OCI-LY7 (cell line): ENCODE data around the gene OSBPL3. TPM values are rescaled to one million over a fixed set of nuclear protein-coding genes. Genes with fewer than 3 reads are reported as not detected.

ENCODE experiments used
- BruUV-seq: library from RNA; stranded (reverse); fragments of 400-500 nt; replicated peaks from 2 replicates; lab custom pipeline; 2021; lab: Mats Ljungman, UMichigan
- CTCF ChIA-PET: fragments of 300-600 bp; sonication (Branson Sonifier 250); formaldehyde crosslinking; loops from one replicate; lab custom pipeline; 2022; ENCODE audit warnings: antibody characterized with exemption; ENCODE audit not compliant: unreplicated experiment; lab: Charles Lee
- POLR2A ChIA-PET: fragments of 300-600 bp; sonication (Branson Sonifier 250); formaldehyde crosslinking; loops from one replicate; lab custom pipeline; 2022; ENCODE audit warnings: antibody characterized with exemption; lab: Charles Lee
- DNase-seq: peaks from one replicate; pipeline ENCODE4 v3.0.0-alpha.2; 2015; ENCODE audit warnings: low spot score
- H2AFZ ChIP-seq: fragments of 200-600 bp; sonication (generic), shearing (Covaris generic); 2 replicates; pipeline ENCODE4 v1.6.1; 2014; ENCODE audit warnings: mild to moderate bottlenecking, antibody characterized with exemption, low read length, moderate library complexity
- H3K27ac ChIP-seq: fragments of 200-600 bp; sonication (generic); 2 replicates; pipeline ENCODE4 v1.5.1; 2014; ENCODE audit warnings: mixed run types, low read depth, mild to moderate bottlenecking, moderate library complexity, low read length, inconsistent platforms; ENCODE audit not compliant: poor library complexity, severe bottlenecking
- H3K36me3 ChIP-seq: fragments of 200-600 bp; sonication (generic); 2 replicates; pipeline ENCODE4 v1.6.1; 2014; ENCODE audit warnings: mild to moderate bottlenecking, antibody characterized with exemption, low read length, moderate library complexity, mixed read lengths; ENCODE audit not compliant: insufficient read depth
- H3K4me1 ChIP-seq: fragments of 200-600 bp; sonication (generic); 2 replicates; pipeline ENCODE4 v1.5.1; 2014; ENCODE audit warnings: mild to moderate bottlenecking, low read length; ENCODE audit not compliant: insufficient read depth, poor library complexity, severe bottlenecking
- H3K4me2 ChIP-seq: fragments of 200-600 bp; sonication (generic); 2 replicates; pipeline ENCODE4 v1.6.1; 2014; ENCODE audit warnings: mild to moderate bottlenecking, low read length
- H3K4me3 ChIP-seq: fragments of 200-600 bp; sonication (generic); 2 replicates; pipeline ENCODE4 v1.5.1; 2014; ENCODE audit warnings: mild to moderate bottlenecking, low read depth, low read length; ENCODE audit not compliant: poor library complexity, severe bottlenecking
- H3K79me2 ChIP-seq: fragments of 200-600 bp; sonication (generic); 2 replicates; pipeline ENCODE4 v1.6.1; 2016; ENCODE audit warnings: low read depth, mild to moderate bottlenecking, low read length, moderate library complexity, mixed read lengths; ENCODE audit not compliant: insufficient read depth
- H3K9me2 ChIP-seq: fragments of 200-600 bp; sonication (generic); 2 replicates; pipeline ENCODE4 v1.6.1; 2016; ENCODE audit warnings: mild to moderate bottlenecking, low read length, mixed read lengths; ENCODE audit not compliant: insufficient read depth
- H3K9me3 ChIP-seq: fragments of 200-600 bp; sonication (generic); 2 replicates; pipeline ENCODE4 v1.6.1; 2014; ENCODE audit warnings: mild to moderate bottlenecking, mixed run types, low read length, mixed read lengths
- H4K20me1 ChIP-seq: fragments of 200-600 bp; sonication (generic); 2 replicates; pipeline ENCODE4 v1.6.1; 2014; ENCODE audit warnings: mild to moderate bottlenecking, antibody characterized with exemption, low read length, moderate library complexity, mixed read lengths; ENCODE audit not compliant: insufficient read depth
- EZH2phosphoT487 ChIP-seq: fragments of 200-600 bp; sonication (generic); IDR thresholded peaks from 2 replicates; pipeline ENCODE4 v1.6.1; 2018; ENCODE audit warnings: low read depth, borderline replicate concordance, mild to moderate bottlenecking, mixed run types, antibody characterized with exemption, low read length, moderate library complexity, mixed read lengths
- intact Hi-C: fragments of 100-400 bp; cut with micrococcal nuclease; formaldehyde crosslinking; loops from one replicate; pipeline ENCODE4 v1.10.0; 2022; ENCODE audit not compliant: unreplicated experiment
- total RNA-seq, 2 experiments: library from RNA; depleted of rRNA in 1 of 2; stranded (reverse); fragments of >200 nt in 1 of 2; shearing (Covaris generic) in 1 of 2; gene quantifications; 2 replicates each; pipeline ENCODE4 v1.2.3, GENCODE V29; 2014 to 2022
- TF ChIP-seq, protein P1 (sequence below): fragments of 200-600 bp; sonication (generic); conservative IDR thresholded peaks from 2 replicates; pipeline ENCODE4 v1.5.1; 2014; ENCODE audit warnings: mild to moderate bottlenecking, antibody characterized with exemption, low read length, moderate library complexity, mixed read lengths

OSBPL3 gene
- total RNA-seq, 2 experiments from 2014 or later, result 28.7 to 79.9 TPM

DNA sequence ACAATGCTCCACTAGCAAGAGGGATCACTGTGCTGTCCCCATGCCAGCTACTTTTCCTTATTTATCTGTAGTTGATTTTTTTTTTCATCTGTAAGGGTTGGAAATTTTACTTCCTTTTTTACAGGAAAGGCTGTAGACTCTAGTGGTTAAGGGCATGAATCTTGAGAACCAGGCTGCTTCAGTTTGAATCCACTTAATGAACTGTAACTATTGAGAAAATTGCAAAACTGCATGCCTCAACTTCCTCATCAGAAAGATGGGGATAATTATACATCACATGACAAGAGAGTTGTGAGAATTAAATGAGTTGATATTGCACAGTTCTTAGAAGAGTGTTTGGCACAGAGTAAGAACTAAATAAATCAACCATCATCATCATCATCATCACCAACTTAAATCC, 116.4 kb downstream of the OSBPL3 start:
- Histone ChIP-seq H3K4me3 (no peak overlapping the region), H4K20me1 (no peaks in the 10 kb centered on the region), H2AFZ (no peak overlapping the region), H3K36me3 (peaks cover 95% of the 10 kb centered on the region), H3K9me2 (no peaks in the 10 kb centered on the region), H3K9me3 (no peaks in the 10 kb centered on the region), H3K4me2 (no peak overlapping the region), H3K79me2 (no peaks in the 10 kb centered on the region), H3K27ac (no peak overlapping the region), H3K4me1 (peaks cover 10% of the 10 kb centered on the region)
- intact Hi-C loops, result no loop called here
- POLR2A ChIA-PET, result interaction anchor here (0.7 kb wide), 1 partner anchor 16 kb away, joined by 3 read pairs; no protein-coding TSS in a partner anchor
- TF ChIP-seq EZH2phosphoT487, result no peak
- TF ChIP-seq, protein P1, sequence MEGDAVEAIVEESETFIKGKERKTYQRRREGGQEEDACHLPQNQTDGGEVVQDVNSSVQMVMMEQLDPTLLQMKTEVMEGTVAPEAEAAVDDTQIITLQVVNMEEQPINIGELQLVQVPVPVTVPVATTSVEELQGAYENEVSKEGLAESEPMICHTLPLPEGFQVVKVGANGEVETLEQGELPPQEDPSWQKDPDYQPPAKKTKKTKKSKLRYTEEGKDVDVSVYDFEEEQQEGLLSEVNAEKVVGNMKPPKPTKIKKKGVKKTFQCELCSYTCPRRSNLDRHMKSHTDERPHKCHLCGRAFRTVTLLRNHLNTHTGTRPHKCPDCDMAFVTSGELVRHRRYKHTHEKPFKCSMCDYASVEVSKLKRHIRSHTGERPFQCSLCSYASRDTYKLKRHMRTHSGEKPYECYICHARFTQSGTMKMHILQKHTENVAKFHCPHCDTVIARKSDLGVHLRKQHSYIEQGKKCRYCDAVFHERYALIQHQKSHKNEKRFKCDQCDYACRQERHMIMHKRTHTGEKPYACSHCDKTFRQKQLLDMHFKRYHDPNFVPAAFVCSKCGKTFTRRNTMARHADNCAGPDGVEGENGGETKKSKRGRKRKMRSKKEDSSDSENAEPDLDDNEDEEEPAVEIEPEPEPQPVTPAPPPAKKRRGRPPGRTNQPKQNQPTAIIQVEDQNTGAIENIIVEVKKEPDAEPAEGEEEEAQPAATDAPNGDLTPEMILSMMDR, result no peak
- CTCF ChIA-PET, result no interaction called here
- BruUV-seq, result no TSS peak
- no peak for DNase-seq

GRCh38 chr7:24862461-24862860, 117.5 kb downstream of the OSBPL3 start:
- POLR2A ChIA-PET, result interaction anchor here (0.6 to 1.1 kb wide), 2 partner anchors 27 to 209 kb away, joined by 3 read pairs; no protein-coding TSS in a partner anchor
- no TSS peak for BruUV-seq
- no peaks in the 10 kb centered on the region for H4K20me1 ChIP-seq

GRCh38 chr7:24861336-24861735, 118.6 kb downstream of the OSBPL3 start:
- CTCF ChIA-PET, result no interaction called here
- H3K4me3 ChIP-seq, result no peak overlapping the region
- TF ChIP-seq, protein P1, result no peak
- no peak for TF ChIP-seq EZH2phosphoT487

More at GRCh38 chr7:24862461-24862860, 117.5 kb downstream of the OSBPL3 start:
- CTCF ChIA-PET, result no interaction called here
- intact Hi-C loops, result no loop called here
- Histone ChIP-seq H2AFZ (no peak overlapping the region), H3K79me2 (no peaks in the 10 kb centered on the region), H3K36me3 (peaks cover 100% of the 10 kb centered on the region), H3K4me1 (peaks cover 5% of the 10 kb centered on the region), H3K27ac (no peak overlapping the region), H3K9me2 (no peaks in the 10 kb centered on the region), H3K9me3 (no peaks in the 10 kb centered on the region), H3K4me3 (no peak overlapping the region), H3K4me2 (no peak overlapping the region)
- no peak for DNase-seq
- TF ChIP-seq EZH2phosphoT487, result no peak
- TF ChIP-seq, protein P1, result no peak

More at GRCh38 chr7:24861336-24861735, 118.6 kb downstream of the OSBPL3 start:
- no peaks in the 10 kb centered on the region for H4K20me1 ChIP-seq
- no TSS peak for BruUV-seq
- H3K4me2 ChIP-seq, result no peak overlapping the region
- H2AFZ ChIP-seq, result no peak overlapping the region
- H3K4me1 ChIP-seq, result peaks cover 5% of the 10 kb centered on the region
- H3K9me3 ChIP-seq, result no peaks in the 10 kb centered on the region
- H3K36me3 ChIP-seq, result peaks cover 97% of the 10 kb centered on the region
- H3K27ac ChIP-seq, result no peak overlapping the region
- H3K9me2 ChIP-seq, result no peaks in the 10 kb centered on the region
- intact Hi-C loops, result no loop called here
- no peak for DNase-seq
- POLR2A ChIA-PET, result no interaction called here
- H3K79me2 ChIP-seq, result no peaks in the 10 kb centered on the region
